ENCODE data around the gene C21orf58. TPM values are rescaled to one million over a fixed set of nuclear protein-coding genes. Genes with fewer than 3 reads are reported as not detected.

The C21orf58 gene
- total and polyA plus RNA-seq, 2 experiments from 2014 or later = 3.7 to 4.2 TPM

DNA sequence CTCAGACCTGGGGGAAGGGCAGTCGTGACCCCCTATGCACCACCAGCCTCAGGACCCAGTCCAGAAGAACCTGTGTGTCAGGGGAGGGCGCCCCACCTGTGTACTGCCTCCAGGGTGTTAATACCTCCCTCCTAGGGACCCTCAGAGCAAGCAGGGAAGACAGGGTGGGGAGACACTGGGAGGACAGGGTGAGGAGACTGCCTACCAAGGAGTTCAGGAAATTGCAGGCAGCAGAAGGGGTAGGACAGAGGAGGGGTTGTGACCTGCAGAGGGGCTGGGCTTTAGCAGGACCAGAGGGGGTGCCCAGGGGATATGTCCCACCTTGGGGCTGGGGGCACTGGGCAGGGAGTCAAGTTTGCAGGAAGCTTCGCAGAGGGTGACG lies 5.2 kb downstream of the C21orf58 start:
- H3K4me2 ChIP-seq (ENCODE audit: unreplicated experiment) = no peak overlapping the region
- peaks cover 8% of the 10 kb centered on the region for H3K4me1 ChIP-seq (ENCODE audit: insufficient read depth)
- TF ChIP-seq EZH2 (IDR thresholded peaks at IDR 0.05; ENCODE audit: insufficient read depth, poor library complexity, severe bottlenecking) (no peak), EZH2phosphoT487 (IDR thresholded peaks at IDR 0.05; ENCODE audit: insufficient read depth, low read depth) (no peak)
- H3K4me3 ChIP-seq = no peak overlapping the region
- H4K20me1 ChIP-seq (ENCODE audit: insufficient read depth) = no peaks in the 10 kb centered on the region
- WGBS, 2 experiments (ENCODE audit: low coverage in 1 of 2, low lambda C conversion rate in 2 of 2, missing lambda C conversion rate in 2 of 2) = 94 to 99% methylated on average over 4 of the region's 4 CpGs
- no peak overlapping the region for H3K27ac ChIP-seq
- H2AFZ ChIP-seq = no peak overlapping the region
- no peaks in the 10 kb centered on the region for H3K36me3 ChIP-seq (ENCODE audit: low read depth)
- no peaks in the 10 kb centered on the region for H3K9me2 ChIP-seq (ENCODE audit: insufficient read depth)
- no peaks in the 10 kb centered on the region for H3K9me3 ChIP-seq (ENCODE audit: low read depth)
- H3K9ac ChIP-seq = no peak overlapping the region
- no peak for DNase-seq
- in situ Hi-C loops (cut with MboI) = no loop called here
- peaks cover 42% of the 10 kb centered on the region for H3K79me2 ChIP-seq (ENCODE audit: insufficient read depth)
- H3K27me3 ChIP-seq (replicated peaks; ENCODE audit: insufficient read depth) = no peaks in the 10 kb centered on the region
- no peaks in the 10 kb centered on the region for H3F3A ChIP-seq (ENCODE audit: insufficient read depth)

DNA sequence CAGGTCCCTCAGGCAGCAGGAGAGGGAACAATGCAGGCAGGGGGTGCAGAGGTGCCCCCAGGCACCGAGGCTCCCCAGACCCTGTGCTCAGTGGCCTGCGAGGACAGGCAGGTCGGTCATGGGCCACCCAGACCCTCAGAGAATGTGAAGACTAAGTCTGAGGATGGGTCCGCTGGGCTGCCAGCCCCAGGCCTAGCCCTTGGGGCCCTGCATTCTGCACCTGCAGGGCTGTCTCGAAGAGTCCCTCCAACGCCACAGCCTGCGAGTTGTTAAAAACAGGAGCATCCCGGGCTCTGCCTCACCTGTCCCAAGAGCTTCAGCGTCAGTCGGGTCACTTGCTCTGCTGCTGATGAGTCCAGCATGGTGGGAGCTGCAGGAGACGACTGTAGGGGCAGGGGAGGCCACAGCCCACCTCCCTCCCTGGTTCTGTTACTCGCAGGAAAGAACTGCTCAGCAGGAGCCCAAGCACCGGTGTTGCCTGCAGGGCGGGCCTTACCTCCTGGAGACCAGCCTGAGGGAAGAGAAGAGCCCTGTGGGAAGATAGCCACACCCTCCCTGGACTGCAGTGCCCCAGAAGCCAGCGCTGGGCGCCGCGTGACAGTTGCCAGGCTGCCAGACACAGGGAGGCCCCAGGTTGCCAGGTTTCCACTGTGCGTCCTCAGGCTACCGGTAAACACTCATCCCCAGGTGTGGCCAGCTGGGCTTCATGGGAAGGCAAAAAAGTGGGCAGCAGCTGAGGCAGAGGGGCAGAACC lies 5.8 kb downstream of the C21orf58 start:
- WGBS, 2 experiments (ENCODE audit: low coverage in 1 of 2, low lambda C conversion rate in 2 of 2, missing lambda C conversion rate in 2 of 2) = 84 to 85% methylated on average over 20 of the region's 20 CpGs
- no peaks in the 10 kb centered on the region for H3K9me3 ChIP-seq (ENCODE audit: low read depth)
- H3K79me2 ChIP-seq (ENCODE audit: insufficient read depth) = peaks cover 36% of the 10 kb centered on the region
- no peaks in the 10 kb centered on the region for H3K9me2 ChIP-seq (ENCODE audit: insufficient read depth)
- H3K4me1 ChIP-seq (ENCODE audit: insufficient read depth) = peaks cover 8% of the 10 kb centered on the region
- no peak overlapping the region for H2AFZ ChIP-seq
- no peak overlapping the region for H3K9ac ChIP-seq
- H3K27me3 ChIP-seq (replicated peaks; ENCODE audit: insufficient read depth) = no peaks in the 10 kb centered on the region
- H3K4me3 ChIP-seq = no peak overlapping the region
- H4K20me1 ChIP-seq (ENCODE audit: insufficient read depth) = no peaks in the 10 kb centered on the region
- no peaks in the 10 kb centered on the region for H3F3A ChIP-seq (ENCODE audit: insufficient read depth)
- no peaks in the 10 kb centered on the region for H3K36me3 ChIP-seq (ENCODE audit: low read depth)
- in situ Hi-C loops (cut with MboI) = no loop called here
- no peak overlapping the region for H3K27ac ChIP-seq
- no peak for TF ChIP-seq EZH2 (IDR thresholded peaks at IDR 0.05; ENCODE audit: insufficient read depth, poor library complexity, severe bottlenecking)
- no peak for TF ChIP-seq EZH2phosphoT487 (IDR thresholded peaks at IDR 0.05; ENCODE audit: insufficient read depth, low read depth)
- DNase-seq = no peak
- H3K4me2 ChIP-seq (ENCODE audit: unreplicated experiment) = no peak overlapping the region

DNA sequence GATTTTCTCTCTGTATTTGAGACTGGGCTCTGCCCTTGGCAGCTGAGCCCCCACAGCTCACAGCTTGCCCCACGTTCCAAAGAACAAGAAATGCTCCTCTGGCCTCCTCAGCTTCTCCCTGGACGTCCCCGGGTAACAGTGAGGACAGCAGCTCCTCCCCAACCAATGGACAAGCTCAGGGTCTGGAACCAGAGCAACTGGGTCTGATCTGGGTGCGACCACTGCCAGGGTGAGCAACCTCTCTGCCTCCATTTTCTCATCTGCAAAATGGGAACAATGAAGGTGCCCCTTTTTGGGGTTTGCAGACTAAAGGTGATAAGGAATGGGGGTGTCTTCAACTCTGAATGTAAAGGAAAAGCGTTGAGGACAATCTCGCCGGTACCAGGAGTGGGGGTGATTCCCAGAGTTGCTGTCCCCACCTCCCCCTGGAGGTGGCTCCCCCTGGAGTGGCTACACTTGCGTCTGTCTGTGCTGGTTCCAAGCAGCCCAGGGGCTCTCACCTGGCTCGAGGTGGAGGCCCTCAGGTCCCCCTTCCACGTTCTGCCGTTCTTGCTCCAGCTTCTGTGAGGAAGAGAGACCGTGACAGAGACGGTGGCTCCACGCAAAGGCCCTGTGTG lies 6.9 kb downstream of the C21orf58 start:
- in situ Hi-C loops (cut with MboI) = no loop called here
- DNase-seq = no peak
- H3K4me2 ChIP-seq (ENCODE audit: unreplicated experiment) = no peak overlapping the region
- no peak overlapping the region for H3K4me3 ChIP-seq
- H3K79me2 ChIP-seq (ENCODE audit: insufficient read depth) = peaks cover 25% of the 10 kb centered on the region
- WGBS, 2 experiments (ENCODE audit: low coverage in 1 of 2, low lambda C conversion rate in 2 of 2, missing lambda C conversion rate in 2 of 2) = 85 to 88% methylated on average over 14 of the region's 14 CpGs
- H3K36me3 ChIP-seq (ENCODE audit: low read depth) = no peaks in the 10 kb centered on the region
- H3K27me3 ChIP-seq (replicated peaks; ENCODE audit: insufficient read depth) = no peaks in the 10 kb centered on the region
- TF ChIP-seq EZH2 (IDR thresholded peaks at IDR 0.05; ENCODE audit: insufficient read depth, poor library complexity, severe bottlenecking) = no peak
- no peak for TF ChIP-seq EZH2phosphoT487 (IDR thresholded peaks at IDR 0.05; ENCODE audit: insufficient read depth, low read depth)
- no peak overlapping the region for H3K27ac ChIP-seq
- H3K9me2 ChIP-seq (ENCODE audit: insufficient read depth) = no peaks in the 10 kb centered on the region
- peaks cover 2% of the 10 kb centered on the region; the same call in 1 of the 2 replicates for H3K4me1 ChIP-seq (ENCODE audit: insufficient read depth)
- H3F3A ChIP-seq (ENCODE audit: insufficient read depth) = no peaks in the 10 kb centered on the region
- no peak overlapping the region for H3K9ac ChIP-seq
- no peak overlapping the region for H2AFZ ChIP-seq
- no peaks in the 10 kb centered on the region for H4K20me1 ChIP-seq (ENCODE audit: insufficient read depth)
- H3K9me3 ChIP-seq (ENCODE audit: low read depth) = no peaks in the 10 kb centered on the region

DNA sequence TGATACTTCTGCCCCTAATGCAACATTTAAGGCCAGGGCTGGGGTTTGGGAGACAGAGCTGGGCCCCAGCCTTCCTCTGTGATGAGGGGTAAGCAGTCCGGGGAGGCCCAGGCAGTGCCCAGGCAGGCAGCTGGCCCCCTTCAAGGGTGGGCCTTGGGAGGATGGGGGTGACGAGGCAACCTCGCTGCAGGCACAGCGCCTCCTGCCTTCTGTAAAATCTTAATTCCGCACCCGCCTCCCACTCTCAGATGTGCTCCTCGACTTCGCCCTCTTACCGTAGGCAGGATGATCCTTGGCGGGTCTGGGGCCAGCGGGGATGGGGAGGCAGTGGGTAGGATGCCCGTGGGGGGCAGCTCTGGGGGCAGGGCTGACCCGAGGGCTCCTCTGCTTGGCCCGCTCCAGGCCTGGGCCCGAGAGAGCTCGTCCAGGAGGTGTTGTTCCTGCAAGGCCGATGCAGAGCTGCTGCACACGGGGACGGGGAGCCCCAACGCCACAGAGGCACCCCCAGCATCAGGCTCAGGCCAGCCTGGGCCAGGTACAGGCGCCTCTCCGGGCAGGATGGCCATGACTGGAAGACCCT lies 9.1 kb downstream of the C21orf58 start:
- Histone ChIP-seq H3K27me3 (replicated peaks; ENCODE audit: insufficient read depth) (no peaks in the 10 kb centered on the region), H4K20me1 (ENCODE audit: insufficient read depth) (no peaks in the 10 kb centered on the region), H3K9ac (no peak overlapping the region), H3K4me2 (ENCODE audit: unreplicated experiment) (no peak overlapping the region), H2AFZ (no peak overlapping the region), H3K4me3 (no peak overlapping the region), H3F3A (ENCODE audit: insufficient read depth) (no peaks in the 10 kb centered on the region), H3K9me2 (ENCODE audit: insufficient read depth) (no peaks in the 10 kb centered on the region), H3K36me3 (ENCODE audit: low read depth) (no peaks in the 10 kb centered on the region), H3K9me3 (ENCODE audit: low read depth) (no peaks in the 10 kb centered on the region), H3K4me1 (ENCODE audit: insufficient read depth) (no peaks in the 10 kb centered on the region), H3K79me2 (ENCODE audit: insufficient read depth) (peaks cover 5% of the 10 kb centered on the region; the same call in 1 of the 2 replicates), H3K27ac (no peak overlapping the region)
- TF ChIP-seq EZH2 (IDR thresholded peaks at IDR 0.05; ENCODE audit: insufficient read depth, poor library complexity, severe bottlenecking) = no peak
- no peak for TF ChIP-seq EZH2phosphoT487 (IDR thresholded peaks at IDR 0.05; ENCODE audit: insufficient read depth, low read depth)
- in situ Hi-C loops (cut with MboI) = no loop called here
- 88 to 93% methylated on average over 20 to 22 of the region's 22 CpGs for WGBS, 2 experiments (ENCODE audit: low coverage in 1 of 2, low lambda C conversion rate in 2 of 2, missing lambda C conversion rate in 2 of 2)
- DNase-seq = no peak

Measured in GM23248 (cell line).